Measurements from ENCODE around the gene CTDSPL. TPM values are rescaled to one million over a fixed set of nuclear protein-coding genes. Genes with fewer than 3 reads are reported as not detected.
A peak's percentile ranks its signal among the peaks of the same experiment; 100 is the strongest.
"Not testable (repeated sequence)": the region's sequence is repeated elsewhere in the genome, so short reads cannot be mapped to it uniquely, and the experiment has no call there.

The CTDSPL gene
- total RNA-seq, 1 donor from 2014 or later: 71.2 TPM

GRCh38 chr3:38018296-38019266 lies 156.9 kb downstream of the CTDSPL start:
- ATAC-seq: no peak
- peak; percentile 49 for DNase-seq (ENCODE audit: low spot score)
- intact Hi-C loops (cut with DNase I): no loop called here

- intact Hi-C loops (cut with DNase I): no loop called here
- DNase-seq (ENCODE audit: low spot score) (peak; percentile 56), ATAC-seq (no peak)
Measured at GRCh38 chr3:38019658-38020341, 158.1 kb downstream of the CTDSPL start.

GRCh38 chr3:38020342-38020726 lies 158.7 kb downstream of the CTDSPL start:
- DNase-seq (ENCODE audit: low spot score): peak; percentile 30
- ATAC-seq: no peak
- intact Hi-C loops (cut with DNase I): no loop called here

GRCh38 chr3:38021196-38021595 lies 159.5 kb downstream of the CTDSPL start:
- no peak for ATAC-seq
- peak; percentile 51 for DNase-seq (ENCODE audit: low spot score)
- intact Hi-C loops (cut with DNase I): no loop called here

- ATAC-seq (no peak), DNase-seq (ENCODE audit: low spot score) (peak; percentile 51)
- intact Hi-C loops (cut with DNase I): no loop called here
Measured at GRCh38 chr3:38022301-38022700, 160.6 kb downstream of the CTDSPL start.

- DNase-seq (ENCODE audit: low spot score) (peak; percentile 55), ATAC-seq (no peak)
- intact Hi-C loops (cut with DNase I): no loop called here
Measured at GRCh38 chr3:38022896-38023709, 161.4 kb downstream of the CTDSPL start.

GRCh38 chr3:38026856-38027255 lies 165.2 kb downstream of the CTDSPL start:
- DNase-seq (ENCODE audit: low spot score) (peak; percentile 35), ATAC-seq (no peak)
- intact Hi-C loops (cut with DNase I): no loop called here

GRCh38 chr3:38027466-38028465 lies 166.1 kb downstream of the CTDSPL start:
- intact Hi-C loops (cut with DNase I): no loop called here
- ATAC-seq (no peak), DNase-seq (ENCODE audit: low spot score) (peak; percentile 48)

GRCh38 chr3:38028621-38029361 lies 167.1 kb downstream of the CTDSPL start:
- ATAC-seq: peak; percentile 18

GRCh38 chr3:38029400-38030125 lies 167.9 kb downstream of the CTDSPL start, which contains the start of gene PLCD1:
PLCD1 (minus strand) TSS chr3:38029642; CDS start chr3:38029539, 103 bp downstream.
- intact Hi-C loops (cut with DNase I): no loop called here
- DNase-seq (ENCODE audit: low spot score) (peak; percentile 91), ATAC-seq (peak; percentile 73)

More at GRCh38 chr3:38028621-38029361, 167.1 kb downstream of the CTDSPL start:
- DNase-seq (ENCODE audit: low spot score): peak; percentile 66
- intact Hi-C loops (cut with DNase I): no loop called here

- DNase-seq (ENCODE audit: low spot score) (peak; percentile 64), ATAC-seq (no peak)
- intact Hi-C loops (cut with DNase I): no loop called here
Measured at GRCh38 chr3:38030126-38031021, 168.7 kb downstream of the CTDSPL start.

- intact Hi-C loops (cut with DNase I): no loop called here
- DNase-seq (ENCODE audit: low spot score) (peak; percentile 68), ATAC-seq (no peak)
Measured at GRCh38 chr3:38031022-38031994, 169.6 kb downstream of the CTDSPL start.

- intact Hi-C loops (cut with DNase I): no loop called here
Measured at GRCh38 chr3:38032328-38032865, 170.7 kb downstream of the CTDSPL start.

GRCh38 chr3:38033586-38033985 lies 171.9 kb downstream of the CTDSPL start:
- intact Hi-C loops (cut with DNase I); ATAC-seq; DNase-seq (ENCODE audit: low spot score): not testable (repeated sequence)

More at GRCh38 chr3:38032328-38032865, 170.7 kb downstream of the CTDSPL start:
- DNase-seq (ENCODE audit: low spot score): no peak
- ATAC-seq: no peak

All from sciatic nerve (tissue), 2 donors.